ENCODE measurements around the gene C3orf20.
A peak's percentile ranks its signal among the peaks of the same experiment; 100 is the strongest.
"Not testable (repeated sequence)": the region's sequence is repeated elsewhere in the genome, so short reads cannot be mapped to it uniquely, and the experiment has no call there.

Gene C3orf20

DNA sequence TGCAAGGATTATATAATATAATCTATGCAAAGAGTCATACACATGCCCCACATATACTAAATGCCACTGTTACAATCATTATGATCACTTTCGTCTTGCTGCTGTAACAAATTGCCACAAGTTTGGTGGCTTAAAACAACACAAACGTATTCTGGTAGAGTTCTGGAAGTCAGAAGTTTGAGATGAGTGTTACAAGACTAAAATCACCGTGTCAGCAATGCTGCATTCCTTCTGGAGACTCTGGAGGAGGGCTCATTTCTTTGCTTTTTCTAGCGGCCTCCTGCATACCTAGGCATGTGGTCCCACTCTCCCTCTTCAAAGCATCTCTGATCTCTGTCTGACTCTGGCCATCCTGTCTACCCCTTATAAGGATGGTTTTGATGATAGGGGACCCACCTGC lies 24.7 kb upstream of the C3orf20 start:
- no peak for DNase-seq (ENCODE audit: low read depth)

DNA sequence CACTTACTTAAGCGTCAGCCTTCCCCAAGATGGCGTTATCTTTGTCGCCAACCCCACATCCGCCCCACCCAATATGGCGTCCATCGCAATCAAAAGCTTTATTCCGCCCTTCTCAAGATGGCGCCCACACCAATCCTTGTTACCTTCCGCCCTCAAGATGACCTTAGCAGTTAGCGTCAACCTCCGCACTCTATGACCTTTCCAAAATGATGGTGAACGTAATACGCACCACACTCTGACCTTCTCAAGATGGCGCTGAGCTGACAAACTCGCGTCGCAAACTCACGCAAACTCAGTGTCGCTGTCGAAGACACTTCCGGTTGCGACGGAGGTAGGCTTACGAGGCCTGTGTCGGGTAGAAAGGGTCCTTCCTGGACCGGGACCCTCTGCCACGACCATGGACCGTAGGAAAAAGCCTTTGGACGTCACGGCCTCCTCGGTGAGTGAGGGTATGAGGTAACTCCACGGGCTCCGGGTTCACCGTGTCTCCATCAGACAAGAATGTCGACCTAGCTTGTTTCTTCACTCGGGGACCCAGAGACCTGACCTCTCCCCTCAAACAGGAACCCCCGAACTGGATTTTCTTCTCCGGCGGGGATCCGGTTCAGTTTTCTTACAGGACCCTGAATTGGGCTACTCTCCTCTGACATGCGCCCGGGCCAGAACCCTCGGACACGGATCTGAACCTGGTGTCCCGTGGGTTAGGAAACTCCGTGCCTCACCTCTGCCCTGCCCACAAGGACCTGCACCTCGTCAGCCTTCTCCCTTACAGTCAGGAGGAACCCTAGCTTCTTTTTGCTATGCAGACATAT lies 23.3 kb upstream of the C3orf20 start, which contains the start of gene CCDC174:
CCDC174 (plus strand) TSS at position 323 of the 812 bp plus-strand sequence; CDS start at position 398, 75 bp downstream.
- DNase-seq (ENCODE audit: low read depth), result peak; percentile 91

DNA sequence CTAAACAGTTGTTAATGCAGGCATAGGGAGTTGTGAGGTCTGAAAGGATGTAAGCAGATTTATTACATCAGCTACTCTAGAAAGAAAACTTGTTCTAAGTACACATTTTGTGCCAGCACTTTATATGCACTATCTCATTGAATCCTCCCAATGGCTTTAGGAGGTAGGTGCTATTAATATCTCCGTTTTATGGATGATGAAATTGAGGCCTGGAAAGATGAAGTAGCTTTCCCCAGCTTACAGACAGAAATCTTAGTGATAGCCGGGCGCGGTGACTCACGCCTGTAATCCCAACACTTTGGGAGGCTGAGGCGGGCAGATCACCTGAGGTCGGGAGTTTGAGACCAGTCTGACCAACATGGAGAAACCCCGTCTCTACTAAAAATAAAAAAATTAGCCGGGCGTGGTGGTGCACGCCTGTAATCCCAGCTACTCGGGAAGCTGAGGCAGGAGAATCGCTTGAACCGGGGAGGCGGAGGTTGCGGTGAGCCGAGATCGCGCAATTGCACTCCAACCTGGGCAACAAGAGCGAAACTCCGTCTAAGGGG lies 22.5 kb upstream of the C3orf20 start:
- not testable (repeated sequence) for DNase-seq (ENCODE audit: low read depth)

DNA sequence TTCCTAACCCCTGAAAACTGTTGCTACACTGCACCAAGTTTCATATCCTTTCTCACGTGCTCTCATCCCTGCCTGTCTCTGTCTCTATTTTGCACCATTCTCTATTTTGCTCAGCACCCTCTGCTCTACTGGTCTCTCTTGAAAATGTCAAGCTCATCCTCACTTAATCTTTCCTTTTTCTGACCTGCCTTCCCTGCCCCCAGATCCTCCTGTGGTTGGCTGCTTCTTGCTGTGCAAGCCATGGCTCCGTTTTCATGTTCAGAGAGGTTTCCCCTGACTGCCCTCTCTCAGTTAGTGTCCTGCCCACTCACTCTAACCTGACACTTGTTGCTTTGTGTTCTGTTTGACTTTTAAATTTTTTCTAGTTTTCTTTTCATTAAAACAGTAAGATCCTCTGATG lies 17.4 kb upstream of the C3orf20 start:
- DNase-seq (ENCODE audit: low read depth), result no peak

DNA sequence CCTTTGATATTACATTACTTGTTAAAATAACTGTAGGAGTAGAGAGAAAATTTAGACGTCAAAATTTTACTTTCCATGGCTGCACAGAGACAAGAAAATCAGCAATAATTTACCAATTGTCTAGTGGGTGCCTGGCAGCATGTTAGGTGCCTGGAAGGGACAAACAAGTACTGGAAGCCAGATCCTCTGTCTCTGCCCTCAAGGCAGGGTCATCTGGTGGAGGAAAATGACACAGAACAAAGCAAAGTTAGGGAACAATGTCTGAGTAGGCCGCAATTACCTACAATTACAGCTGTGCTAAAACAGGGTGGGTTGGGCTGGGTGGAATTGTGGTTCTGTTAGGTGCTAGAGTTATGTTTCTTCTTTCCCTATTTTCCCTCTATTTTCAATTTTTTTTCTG lies 16.0 kb upstream of the C3orf20 start:
- DNase-seq (ENCODE audit: low read depth), result no peak

DNA sequence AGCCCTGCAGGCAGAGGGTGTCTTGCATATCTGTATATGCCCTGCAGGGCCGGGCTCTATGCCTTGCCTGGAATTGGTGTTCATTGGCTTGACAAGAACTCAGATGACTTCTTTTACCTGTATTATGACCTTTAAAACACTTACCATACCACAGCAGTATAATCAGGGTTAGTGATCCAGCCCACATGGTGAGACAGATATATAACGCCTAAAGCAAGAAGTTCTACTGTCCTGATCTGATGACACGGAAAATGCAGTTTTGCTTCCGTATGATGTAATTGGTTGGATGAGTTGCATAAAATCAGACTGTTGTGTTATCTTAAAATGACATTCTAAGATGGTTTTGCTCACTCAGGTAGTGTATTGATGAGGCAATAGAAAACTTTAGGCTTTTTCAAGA lies 14.0 kb upstream of the C3orf20 start:
- DNase-seq (ENCODE audit: low read depth), result no peak

DNA sequence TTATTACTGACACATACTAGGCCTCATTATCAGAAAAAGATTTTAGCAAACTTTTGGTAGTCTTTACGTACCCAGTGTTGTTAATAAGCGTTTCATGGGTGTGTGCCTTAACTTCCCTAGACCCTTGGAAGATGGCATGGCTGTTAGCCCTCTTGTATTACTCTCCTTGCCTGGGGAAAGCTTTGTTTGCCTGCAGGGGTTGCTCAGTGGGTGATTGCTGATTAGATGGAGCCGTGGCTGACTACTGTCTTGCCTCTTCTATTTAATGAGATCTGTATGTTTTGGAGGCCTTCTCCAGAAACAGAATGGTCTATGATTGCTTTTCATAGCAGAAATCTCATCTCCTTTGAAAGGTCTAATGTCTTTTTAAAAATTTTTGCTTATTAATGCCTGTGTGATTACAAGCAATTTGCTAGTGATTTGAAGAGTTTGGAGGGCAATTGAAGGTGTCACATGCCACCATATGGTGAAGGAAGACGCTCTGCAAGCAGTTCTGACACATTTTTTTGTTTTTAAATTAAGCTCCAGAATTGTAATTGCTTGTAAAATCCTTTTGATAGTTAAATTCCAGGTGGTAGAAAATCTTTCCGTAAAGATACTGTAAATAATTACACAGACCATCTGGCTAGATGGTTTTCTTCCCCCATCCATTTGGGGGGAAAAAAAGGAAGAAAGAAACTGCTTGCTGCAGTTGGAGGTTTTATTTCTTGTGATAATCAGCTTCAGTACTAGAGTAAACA lies 11.4 kb upstream of the C3orf20 start:
- no peak for DNase-seq (ENCODE audit: low read depth)

DNA sequence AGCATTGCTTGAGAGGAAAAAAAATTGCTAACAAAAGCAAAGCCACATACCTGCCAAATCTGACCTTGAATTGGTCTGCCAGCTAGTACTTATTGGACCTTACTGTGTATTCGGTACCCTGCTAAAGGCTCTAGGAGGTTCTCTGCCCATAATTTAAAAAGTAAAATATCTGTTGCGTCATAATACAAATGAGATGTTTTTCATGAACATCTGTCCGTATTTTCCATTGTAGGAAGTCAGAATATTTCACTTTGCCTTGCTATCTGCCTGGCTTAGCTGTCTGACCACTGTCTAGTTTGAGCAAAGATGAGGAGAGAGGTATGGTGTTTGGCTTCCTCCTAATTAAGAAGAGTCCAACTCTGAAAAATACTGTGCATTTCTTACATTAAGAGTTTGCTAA lies 10.8 kb upstream of the C3orf20 start:
- DNase-seq (ENCODE audit: low read depth), result no peak

DNA sequence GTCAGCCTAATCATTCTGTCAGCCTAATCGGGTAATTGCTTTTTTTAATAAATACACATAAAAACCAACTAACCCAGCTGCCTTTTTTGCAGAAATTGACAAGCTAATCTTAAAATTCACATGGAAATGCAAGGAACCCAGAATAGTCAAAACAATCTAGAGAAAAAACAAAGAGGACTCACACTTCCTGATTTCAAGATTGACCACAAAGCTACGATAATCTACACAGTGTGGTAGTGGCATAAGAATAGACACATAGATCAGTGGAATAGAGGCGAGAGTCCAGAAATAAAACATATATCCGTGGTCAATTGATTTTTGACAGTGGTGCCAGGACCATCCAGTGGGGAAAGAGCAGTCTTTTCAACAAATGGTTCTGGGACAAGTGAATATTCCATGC lies 2.4 kb upstream of the C3orf20 start:
- no peak for DNase-seq (ENCODE audit: low read depth)

DNA sequence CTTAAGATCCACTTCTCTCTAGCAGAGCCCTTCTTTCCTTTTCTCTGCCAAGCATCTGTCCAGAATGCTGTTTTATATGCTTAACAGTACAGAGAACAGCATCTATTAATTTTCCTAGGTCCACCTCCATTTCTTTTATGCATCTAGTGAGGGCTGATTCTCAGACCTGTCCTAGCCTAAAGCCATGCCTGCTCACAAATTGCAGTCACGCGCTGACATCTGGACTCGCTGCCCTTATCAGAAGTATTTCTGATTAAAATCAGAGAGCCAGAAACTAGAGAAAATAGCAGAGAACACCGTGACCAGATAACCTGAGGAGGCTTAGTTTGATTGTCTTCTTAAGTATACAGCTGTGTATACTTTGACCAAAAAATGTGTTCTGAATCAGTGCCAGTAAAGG lies 1.9 kb downstream of the C3orf20 start:
- no peak for DNase-seq (ENCODE audit: low read depth)

DNA sequence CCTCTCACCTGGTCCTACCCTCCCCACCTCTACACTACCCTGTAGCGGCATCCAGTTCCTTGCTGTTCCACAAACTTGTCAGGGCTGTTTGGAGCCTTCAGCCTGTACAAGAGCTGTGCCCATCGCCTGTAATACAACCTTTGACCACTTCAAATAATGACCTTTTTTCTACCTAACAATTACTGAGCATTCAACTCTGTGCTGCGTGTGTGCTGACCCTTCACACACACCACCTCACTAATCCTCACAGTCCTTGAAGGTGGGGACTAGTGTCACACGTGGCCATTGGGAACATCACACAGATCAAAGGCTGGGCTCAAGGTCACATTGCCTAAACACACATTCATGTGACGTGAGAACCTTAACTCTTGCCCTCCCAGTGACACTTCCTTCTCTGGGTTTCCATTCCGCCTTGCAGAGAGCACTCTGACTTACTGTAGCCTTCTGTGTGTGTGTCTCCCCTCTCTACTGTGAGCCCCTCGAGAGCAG lies 3.1 kb downstream of the C3orf20 start:
- DNase-seq (ENCODE audit: low read depth), result no peak

DNA sequence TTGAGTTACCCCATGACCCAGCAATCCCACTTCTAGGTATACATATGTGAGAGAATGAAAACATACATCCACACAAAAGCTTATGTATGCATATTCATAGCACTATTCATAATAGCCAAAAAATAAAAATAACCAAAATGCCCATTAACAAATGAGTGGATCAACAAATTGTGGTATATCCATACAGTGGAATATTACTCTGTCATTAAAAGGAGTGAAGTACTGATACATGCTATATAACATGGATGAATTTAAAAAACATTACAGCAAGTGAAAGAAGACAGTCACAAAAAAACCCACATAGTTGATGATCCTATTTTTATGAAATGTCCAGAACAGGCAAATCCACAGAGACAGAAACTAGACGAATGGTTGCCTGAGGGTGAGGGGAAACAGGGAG lies 5.2 kb downstream of the C3orf20 start:
- DNase-seq (ENCODE audit: low read depth), result no peak

DNA sequence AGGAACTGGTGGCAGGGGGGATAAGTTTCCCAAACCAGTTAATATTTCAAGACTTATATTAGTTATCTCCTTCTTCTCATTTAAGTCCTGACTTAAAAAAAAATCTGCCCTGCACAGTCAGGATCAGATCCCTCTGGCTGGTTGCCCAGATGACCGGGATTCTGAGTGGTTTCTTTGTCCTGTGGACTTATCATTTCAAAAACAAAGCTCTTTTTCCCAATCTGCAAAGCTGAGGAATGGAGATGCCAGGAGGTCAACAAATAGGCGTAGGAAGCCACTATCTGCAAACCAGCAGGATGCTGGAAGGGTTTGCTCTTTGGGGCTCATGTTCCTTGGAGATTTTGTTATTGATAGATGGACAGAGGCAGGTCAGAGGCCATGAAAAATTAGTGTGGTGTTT lies 5.8 kb downstream of the C3orf20 start:
- no peak for DNase-seq (ENCODE audit: low read depth)

DNA sequence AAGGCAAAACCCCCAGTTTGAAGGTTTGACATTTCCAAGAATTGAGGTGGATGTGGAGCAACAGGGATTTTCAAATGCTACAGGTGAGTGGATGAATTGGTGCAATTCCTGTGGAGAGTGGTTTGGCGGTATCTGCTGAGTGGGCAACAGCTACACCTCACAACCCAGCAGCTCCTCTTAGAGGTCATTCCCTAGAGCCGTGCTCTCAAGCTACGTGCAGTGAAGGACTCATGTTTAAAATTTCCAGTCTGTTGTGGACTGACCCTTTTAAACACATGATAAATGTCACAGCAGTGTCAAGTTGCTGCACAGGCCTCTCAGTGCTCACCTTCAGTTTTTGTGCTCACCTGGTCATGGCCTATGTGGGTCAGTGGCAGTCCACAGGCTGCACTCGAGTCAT lies 9.5 kb downstream of the C3orf20 start:
- no peak for DNase-seq (ENCODE audit: low read depth)

DNA sequence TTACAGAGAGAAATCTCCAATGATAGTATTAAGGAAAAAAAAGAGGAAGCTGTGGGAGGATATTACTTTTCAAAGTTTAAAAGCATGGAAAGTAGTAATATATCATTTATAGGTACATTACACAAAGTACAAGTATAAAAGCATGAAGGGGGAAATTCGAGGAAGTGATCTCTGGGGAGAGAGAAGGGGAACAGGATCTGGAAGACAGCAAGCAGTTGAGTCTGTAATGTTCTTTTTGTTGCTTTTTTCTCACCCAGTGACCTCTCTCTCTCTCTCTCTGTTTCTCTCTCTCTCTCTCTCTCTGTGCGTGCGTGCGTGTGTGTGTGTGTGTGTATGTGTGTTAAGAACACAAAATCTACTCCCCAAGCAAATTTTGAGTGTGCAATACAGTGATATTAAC lies 10.2 kb downstream of the C3orf20 start:
- no peak for DNase-seq (ENCODE audit: low read depth)

DNA sequence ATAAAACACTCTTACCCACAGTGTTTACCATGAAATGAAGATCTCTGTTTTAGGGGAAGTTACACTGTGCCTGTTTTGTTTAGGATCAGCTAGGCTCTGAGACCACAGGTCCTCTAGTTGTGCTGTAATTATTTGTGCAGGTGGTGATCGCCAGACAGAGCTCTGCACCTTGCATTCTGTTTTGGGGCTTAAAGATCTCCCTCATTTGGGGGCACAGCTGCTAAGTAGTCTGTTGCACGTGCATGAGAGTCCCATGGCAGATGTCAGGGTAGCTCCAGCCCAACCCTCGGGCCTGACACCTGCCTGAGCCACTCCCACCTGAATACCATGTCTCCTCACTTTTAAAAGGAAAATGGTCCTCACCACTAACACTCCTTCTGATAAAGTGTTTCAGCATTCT lies 12.4 kb downstream of the C3orf20 start:
- no peak for DNase-seq (ENCODE audit: low read depth)

DNA sequence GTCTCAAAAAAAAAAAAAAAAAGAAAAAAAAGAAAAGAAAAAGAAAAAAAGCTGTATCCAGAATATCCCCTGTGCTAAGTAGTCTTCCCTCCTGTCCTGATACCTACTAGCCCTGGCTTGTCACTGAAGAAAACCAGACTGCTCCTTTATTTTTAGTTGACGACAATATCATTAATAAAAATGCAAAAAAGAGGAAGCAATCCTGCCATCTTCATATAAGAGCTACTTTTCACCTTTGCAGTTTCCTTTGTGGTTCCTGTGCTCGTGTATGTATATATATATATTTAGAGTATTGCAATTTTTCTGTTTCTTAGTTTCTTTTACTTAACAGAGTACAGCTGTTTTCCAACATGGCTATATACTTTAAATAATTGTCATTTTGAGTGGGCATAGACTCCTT lies 13.6 kb downstream of the C3orf20 start:
- DNase-seq (ENCODE audit: low read depth), result no peak

DNA sequence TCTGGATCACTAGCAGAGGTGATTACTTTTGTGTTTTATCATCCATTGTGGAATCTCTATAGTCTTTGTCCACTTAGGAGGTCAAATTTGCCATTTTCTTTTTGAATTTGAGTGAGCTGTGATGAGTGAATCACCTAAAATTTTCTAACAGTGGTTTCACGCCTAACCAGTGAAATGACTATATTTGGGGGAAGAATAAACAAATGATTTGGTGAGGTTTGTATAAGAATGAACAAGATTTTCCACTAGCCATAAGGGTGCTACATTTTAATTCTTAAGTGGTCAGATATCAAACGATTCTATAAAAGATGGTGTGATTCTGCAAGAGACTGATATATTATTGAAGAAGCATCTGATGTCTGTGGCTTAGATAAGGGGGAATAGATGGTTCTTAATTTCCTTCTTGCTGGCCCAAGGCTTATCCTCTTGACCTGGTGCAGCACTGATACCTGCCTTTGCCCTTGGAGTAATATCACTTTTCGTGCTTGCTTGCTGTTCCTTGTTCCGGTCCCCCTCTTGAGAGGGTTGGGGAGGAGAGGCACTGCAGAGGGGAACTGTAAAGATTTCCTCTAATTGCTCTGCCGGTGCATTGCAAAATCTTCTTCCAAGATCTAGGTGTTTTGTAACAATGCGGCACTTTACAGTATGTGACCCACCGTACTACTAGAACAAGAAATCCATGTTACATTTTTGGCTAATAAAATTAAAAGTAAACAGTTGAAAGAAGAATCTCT lies 14.5 kb downstream of the C3orf20 start:
- DNase-seq (ENCODE audit: low read depth), result no peak

DNA sequence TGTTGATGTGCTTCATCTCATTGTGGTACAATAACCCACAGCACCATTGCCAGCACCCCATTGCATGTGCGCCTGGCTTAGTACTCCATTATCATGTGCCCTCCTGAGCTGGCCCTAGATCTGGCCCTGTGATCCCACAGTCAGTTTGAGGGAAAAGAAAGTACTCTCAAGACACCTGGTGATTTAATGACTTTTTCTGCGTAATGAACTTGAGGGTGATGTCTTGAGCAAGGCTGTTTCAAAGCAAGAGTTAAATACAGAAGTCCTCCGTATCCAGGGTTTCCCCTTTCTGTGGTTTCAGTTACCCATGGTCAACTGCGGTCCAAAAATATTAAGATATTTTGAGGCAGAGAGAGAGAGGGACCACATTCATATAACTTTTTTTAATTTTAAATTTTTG lies 16.3 kb downstream of the C3orf20 start:
- no peak for DNase-seq (ENCODE audit: low read depth)

DNA sequence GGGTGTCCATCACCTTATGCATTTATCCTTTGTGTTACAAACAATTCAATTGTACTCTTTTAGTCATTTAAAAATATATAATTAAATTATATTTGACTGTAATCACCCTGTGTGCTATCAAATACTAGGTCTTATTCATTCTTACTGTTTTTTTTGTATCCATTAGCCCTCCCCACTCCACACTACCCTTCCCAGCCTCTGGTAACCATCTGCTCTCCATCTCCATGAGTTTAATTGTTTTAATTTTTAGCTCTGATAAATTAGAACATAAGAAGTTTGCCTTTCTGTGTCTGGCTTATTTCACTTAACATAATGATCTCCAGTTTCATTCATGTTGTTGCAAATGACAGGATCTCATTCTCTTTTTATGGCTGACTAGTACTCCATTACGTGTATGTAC lies 16.8 kb downstream of the C3orf20 start:
- no peak for DNase-seq (ENCODE audit: low read depth)

DNA sequence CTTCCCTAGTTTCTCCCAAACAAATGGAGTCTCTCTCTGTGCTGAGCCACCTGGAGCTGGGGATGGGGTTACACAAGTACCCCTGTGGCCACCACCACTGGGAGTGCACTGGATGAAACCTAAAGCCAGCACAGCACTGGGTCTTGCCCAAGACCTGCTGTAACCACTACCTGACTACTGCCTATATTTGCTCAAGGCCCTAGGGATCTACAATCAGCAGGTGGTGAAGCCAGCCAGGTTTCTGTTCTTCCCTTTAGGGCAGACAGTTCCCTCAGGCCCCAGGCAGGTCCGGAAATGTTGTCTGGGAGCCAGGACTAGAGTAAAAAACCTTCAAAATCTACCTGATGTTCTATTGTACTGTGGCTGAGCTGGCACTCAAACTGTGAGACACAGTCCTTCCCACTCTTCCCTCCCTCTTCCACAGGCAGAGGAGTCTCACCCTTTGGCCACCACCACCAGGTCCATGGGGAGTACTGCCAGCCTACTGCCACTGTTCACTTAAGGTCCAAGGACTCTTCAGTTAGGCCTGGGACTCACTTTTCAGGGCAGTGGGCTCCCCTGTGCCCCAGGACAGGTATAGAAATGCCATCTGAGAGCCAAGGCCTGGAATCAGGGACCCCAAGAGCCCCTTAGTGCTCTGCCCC lies 23.8 kb downstream of the C3orf20 start:
- DNase-seq (ENCODE audit: low read depth), result no peak

DNA sequence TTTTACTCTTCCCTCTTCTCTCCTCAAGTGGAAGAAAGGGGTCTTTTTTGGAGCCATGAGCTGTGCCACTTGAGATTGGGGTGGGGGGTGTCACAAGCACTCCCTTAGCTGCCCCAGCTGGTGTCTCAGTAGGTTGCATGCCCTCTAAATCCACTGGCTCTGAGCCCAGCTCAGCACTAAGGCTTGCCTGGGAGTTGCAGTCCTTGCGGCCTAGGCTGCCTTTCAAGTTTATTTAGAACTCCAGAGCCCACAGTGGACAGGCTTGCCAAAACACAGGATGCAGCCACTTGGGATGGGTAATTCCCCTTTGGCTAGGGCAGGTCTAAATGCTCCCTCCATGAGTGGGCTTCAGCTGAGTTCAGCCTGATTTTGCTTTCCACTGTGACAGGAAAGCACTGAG lies 24.7 kb downstream of the C3orf20 start:
- DNase-seq (ENCODE audit: low read depth), result no peak

Measured in activated T-cell treated with anti-CD3 and anti-CD28 coated beads for 24 hours (primary cell).